ENCODE measurements around the gene C5orf63. TPM values are rescaled to one million over a fixed set of nuclear protein-coding genes. Genes with fewer than 3 reads are reported as not detected.

Gene C5orf63
- total and polyA plus RNA-seq, 9 of the 15 experiments (the other 6 are each of a cell fraction or from before 2014, with no cell fraction given) = 1.8 to 24.6 (median 6.2) TPM

DNA sequence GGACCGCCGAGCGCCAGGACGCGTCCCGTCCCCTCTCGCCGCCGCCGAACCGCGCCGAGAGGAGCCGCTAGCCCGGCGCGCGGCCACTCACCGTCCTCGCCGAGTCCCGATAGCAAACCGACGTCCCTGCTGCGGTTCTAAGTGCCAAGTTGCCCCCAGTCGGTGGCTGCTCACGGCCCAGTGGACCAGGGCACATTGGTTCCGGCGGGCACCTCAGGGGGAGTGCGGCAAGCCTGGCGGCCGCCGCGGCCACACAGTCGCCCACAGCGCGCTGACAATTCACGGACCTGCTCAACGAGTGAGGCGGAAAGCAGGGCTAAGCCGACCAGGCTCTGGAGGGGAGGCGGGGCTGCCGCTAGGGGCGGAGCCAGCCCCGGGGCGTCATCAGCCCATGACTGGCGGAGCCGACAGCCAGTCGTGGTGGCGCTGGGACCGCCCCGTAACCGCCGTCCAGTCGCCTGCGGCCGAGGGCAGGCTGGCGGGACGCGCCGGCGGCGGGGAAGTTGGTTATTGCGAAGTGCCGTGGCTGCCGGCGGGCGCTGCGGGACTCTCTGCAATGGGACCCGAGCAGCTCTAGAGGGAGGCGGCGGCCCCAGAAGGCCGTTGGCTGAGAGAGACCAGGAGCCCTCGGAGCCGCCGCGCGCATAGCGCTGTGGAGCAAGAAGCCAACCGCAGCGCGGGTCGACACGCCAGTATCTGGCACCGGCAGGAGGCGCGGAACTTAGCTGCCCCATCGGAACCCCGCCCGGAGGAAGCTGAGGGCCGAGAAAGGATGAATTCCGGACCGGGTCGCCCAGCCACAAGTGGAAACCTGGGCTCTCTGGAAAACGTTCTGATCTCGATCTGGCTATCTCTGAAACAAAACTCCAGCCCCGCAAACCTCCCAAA, 42.8 kb downstream of the C5orf63 start, which contains the start of gene MARCHF3 (continued):
- TF ChIP-seq, protein P1, sequence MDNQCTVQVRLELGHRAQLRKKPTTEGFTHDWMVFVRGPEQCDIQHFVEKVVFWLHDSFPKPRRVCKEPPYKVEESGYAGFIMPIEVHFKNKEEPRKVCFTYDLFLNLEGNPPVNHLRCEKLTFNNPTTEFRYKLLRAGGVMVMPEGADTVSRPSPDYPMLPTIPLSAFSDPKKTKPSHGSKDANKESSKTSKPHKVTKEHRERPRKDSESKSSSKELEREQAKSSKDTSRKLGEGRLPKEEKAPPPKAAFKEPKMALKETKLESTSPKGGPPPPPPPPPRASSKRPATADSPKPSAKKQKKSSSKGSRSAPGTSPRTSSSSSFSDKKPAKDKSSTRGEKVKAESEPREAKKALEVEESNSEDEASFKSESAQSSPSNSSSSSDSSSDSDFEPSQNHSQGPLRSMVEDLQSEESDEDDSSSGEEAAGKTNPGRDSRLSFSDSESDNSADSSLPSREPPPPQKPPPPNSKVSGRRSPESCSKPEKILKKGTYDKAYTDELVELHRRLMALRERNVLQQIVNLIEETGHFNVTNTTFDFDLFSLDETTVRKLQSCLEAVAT (IDR thresholded peaks at IDR 0.05) = peak in 1 of 2 experiments; percentile 57; a peak in 2 of 4 replicates
- TF ChIP-seq TBP (optimal IDR thresholded peaks at IDR 0.05; ENCODE audit: low read depth, low read length) (peak; percentile 96), LCOR (CRISPR knock-in tag; IDR thresholded peaks at IDR 0.05) (peak; percentile 83; the same call in 1 of the 2 replicates), NFRKB (IDR thresholded peaks at IDR 0.05; ENCODE audit: low read depth) (no peak; the same call in 1 of the 2 replicates), SMAD2 (IDR thresholded peaks at IDR 0.05; ENCODE audit: low read depth, low read length) (no peak), GATAD2A (IDR thresholded peaks at IDR 0.05) (peak; percentile 81), GABPB2 (CRISPR knock-in tag; conservative IDR thresholded peaks at IDR 0.05) (no peak), ATF7 (IDR thresholded peaks at IDR 0.05) (peak; percentile 88; the same call in 1 of the 2 replicates)
- TF ChIP-seq, protein P2, sequence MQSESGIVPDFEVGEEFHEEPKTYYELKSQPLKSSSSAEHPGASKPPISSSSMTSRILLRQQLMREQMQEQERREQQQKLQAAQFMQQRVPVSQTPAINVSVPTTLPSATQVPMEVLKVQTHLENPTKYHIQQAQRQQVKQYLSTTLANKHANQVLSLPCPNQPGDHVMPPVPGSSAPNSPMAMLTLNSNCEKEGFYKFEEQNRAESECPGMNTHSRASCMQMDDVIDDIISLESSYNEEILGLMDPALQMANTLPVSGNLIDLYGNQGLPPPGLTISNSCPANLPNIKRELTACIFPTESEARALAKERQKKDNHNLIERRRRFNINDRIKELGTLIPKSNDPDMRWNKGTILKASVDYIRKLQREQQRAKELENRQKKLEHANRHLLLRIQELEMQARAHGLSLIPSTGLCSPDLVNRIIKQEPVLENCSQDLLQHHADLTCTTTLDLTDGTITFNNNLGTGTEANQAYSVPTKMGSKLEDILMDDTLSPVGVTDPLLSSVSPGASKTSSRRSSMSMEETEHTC (IDR thresholded peaks at IDR 0.05) = no peak
